Lung (tissue), 12 donors: ENCODE data around the gene FYB1. TPM values are rescaled to one million over a fixed set of nuclear protein-coding genes. Genes with fewer than 3 reads are reported as not detected.

ENCODE experiments used
- ATAC-seq: fragments of 200-7000 bp; cut with Tn5 transposase; one replicate; pipeline ENCODE4 v1.9.1; 2020; ENCODE audit warnings: moderate number of reproducible peaks; ENCODE audit not compliant: insufficient read depth, low FRiP score
- DNase-seq, 3 donors: peaks; one replicate each; pipeline ENCODE4 v3.0.0-alpha.2; 2013 to 2017
- H3K27ac ChIP-seq, 2 donors: one replicate each; pipeline ENCODE4 v1.5.1; 2013; ENCODE audit warnings: mild to moderate bottlenecking in 2 of 2, moderate library complexity in 2 of 2, control low read depth in 1 of 2, inconsistent platforms in 1 of 2, low read depth in 1 of 2, low read length in 1 of 2
- H3K27me3 ChIP-seq, 3 donors: one replicate each; pipeline ENCODE4 v1.5.1; 2013; ENCODE audit warnings: low read length in 2 of 3; ENCODE audit not compliant: control insufficient read depth in 3 of 3, insufficient read depth in 3 of 3
- H3K36me3 ChIP-seq, 4 donors: one replicate each; pipeline ENCODE4 v1.5.1; 2013; ENCODE audit warnings: low read length in 4 of 4, mild to moderate bottlenecking in 1 of 4, moderate library complexity in 1 of 4; ENCODE audit not compliant: control insufficient read depth in 4 of 4, insufficient read depth in 4 of 4
- H3K4me1 ChIP-seq, 5 donors: one replicate each; pipeline ENCODE4 v1.5.1; 2013; ENCODE audit warnings: low read length in 5 of 5, mild to moderate bottlenecking in 2 of 5, moderate library complexity in 1 of 5; ENCODE audit not compliant: control insufficient read depth in 5 of 5, insufficient read depth in 5 of 5
- H3K4me3 ChIP-seq: one replicate; pipeline ENCODE4 v1.5.1; 2013; ENCODE audit warnings: mild to moderate bottlenecking, control low read depth, moderate library complexity
- H3K9ac ChIP-seq, 2 donors: one replicate each; pipeline ENCODE4 v1.5.1; 2013; ENCODE audit warnings: low read length in 2 of 2, control low read depth in 1 of 2; ENCODE audit not compliant: insufficient read depth in 1 of 2
- H3K9me3 ChIP-seq, 4 donors: one replicate each; pipeline ENCODE4 v1.5.1; 2013; ENCODE audit warnings: low read length in 3 of 4, mild to moderate bottlenecking in 1 of 4, moderate library complexity in 1 of 4; ENCODE audit not compliant: control insufficient read depth in 4 of 4, insufficient read depth in 3 of 4
- CTCF ChIP-seq: IDR thresholded peaks from 2 replicates; pipeline ENCODE4 v1.5.1; 2012; ENCODE audit warnings: mild to moderate bottlenecking; ENCODE audit errors: control extremely low read depth, extremely low read depth
- WGBS, 2 donors: extraction: QIAGEN DNeasy Blood & Tissue Kit; methylation state at CpG; one replicate each; pipeline ENCODE4 v1.1.7; 2013; 5-methylcytosine and 5-hydroxymethylcytosine counted together
- polyA plus RNA-seq, 2 donors: library from polyadenylated mRNA; stranded (reverse); fragments of 200-250 nt; gene quantifications; one replicate each; pipeline ENCODE4 v1.2.1, GENCODE V29; 2013
- total RNA-seq, 2 donors: library from RNA; depleted of rRNA in 1 of 2; stranded (reverse); fragments of >200 nt in 1 of 2; gene quantifications; one replicate each; pipeline ENCODE4 v1.2.1, GENCODE V29; 2014 to 2021
- donor health status: control.
- donor health status: control.
- donor health status: Bipolar disorder and iron deficiency.
- donor health status: healthy.
- donor health status: DM: yes; HTN: yes; CAD: no.

Gene FYB1
- total and polyA plus RNA-seq, 4 donors, result 4.5 to 51.4 (median 32.5) TPM

GRCh38 chr5:39076757-39077728 lies 142.3 kb downstream of the FYB1 start:
- no peak overlapping the region for H3K4me3 ChIP-seq

GRCh38 chr5:39076101-39076756 lies 143.1 kb downstream of the FYB1 start:
- H3K9ac ChIP-seq, result no peak overlapping the region
- H3K27ac ChIP-seq, result peak overlapping the region in 1 of 2 donors; percentile 45
- H3K27me3 ChIP-seq, result peaks cover 0 to 28% (median 19%) of the 10 kb centered on the region in 3 donors
- H3K4me3 ChIP-seq, result no peak overlapping the region
- 67 to 74% methylated on average over 6 of the region's 6 CpGs for WGBS, 2 donors
- peaks cover 0 to 22% (median 6%) of the 10 kb centered on the region in 5 donors for H3K4me1 ChIP-seq
- DNase-seq, result no peak
- H3K9me3 ChIP-seq, result no peaks in the 10 kb centered on the region
- no peak for ATAC-seq
- TF ChIP-seq CTCF, result no peak
- no peaks in the 10 kb centered on the region for H3K36me3 ChIP-seq

More at GRCh38 chr5:39076757-39077728, 142.3 kb downstream of the FYB1 start:
- 26 to 36% methylated on average over 6 of the region's 6 CpGs for WGBS, 2 donors
- DNase-seq (peak in 2 of 3 donors; percentile 43 to 50), ATAC-seq (no peak)
- Histone ChIP-seq H3K36me3 (no peaks in the 10 kb centered on the region), H3K4me1 (peaks cover 0 to 20% (median 6%) of the 10 kb centered on the region in 5 donors), H3K27ac (peak overlapping the region in 1 of 2 donors; percentile 60), H3K9ac (peak overlapping the region in 1 of 2 donors; percentile 38), H3K9me3 (no peaks in the 10 kb centered on the region), H3K27me3 (peaks cover 0 to 28% (median 19%) of the 10 kb centered on the region in 3 donors)
- no peak for TF ChIP-seq CTCF

GRCh38 chr5:39074017-39074814 lies 145.1 kb downstream of the FYB1 start, which contains the start of gene RICTOR:
TSS of gene RICTOR (minus strand) at chr5:39074399. CDS start at chr5:39074377, 22 bp downstream.
- ATAC-seq (peak; percentile 95), DNase-seq (peak; percentile 91 to 94 (median 93))
- WGBS, 2 donors, result 0 to 1% methylated on average over 54 to 94 of the region's 94 CpGs
- H3K4me3 ChIP-seq, result peak within 1 kb of the TSS; percentile 98
- peaks cover 0 to 23% (median 19%) of the 10 kb centered on the region in 3 donors for H3K27me3 ChIP-seq
- peaks cover 0 to 22% (median 10%) of the 10 kb centered on the region in 5 donors for H3K4me1 ChIP-seq
- H3K36me3 ChIP-seq, result no peaks in the 10 kb centered on the region
- H3K9ac ChIP-seq, result peak within 1 kb of the TSS; percentile 82 to 93
- H3K9me3 ChIP-seq, result no peaks in the 10 kb centered on the region
- no peak for TF ChIP-seq CTCF
- peak within 1 kb of the TSS; percentile 98 to 100 for H3K27ac ChIP-seq
